ENCODE data around the gene SLC12A7.

The SLC12A7 gene

GRCh38 chr5:1007221-1007680, 104.6 kb downstream of the SLC12A7 start:
- no peak for TF ChIP-seq CTCF (IDR thresholded peaks at IDR 0.05)

GRCh38 chr5:1006656-1007071, 105.2 kb downstream of the SLC12A7 start:
- no peak for TF ChIP-seq CTCF (IDR thresholded peaks at IDR 0.05)

- no peak for TF ChIP-seq CTCF (IDR thresholded peaks at IDR 0.05)
These were observed 105.8 kb downstream of the SLC12A7 start for GRCh38 chr5:1005904-1006655.

- no peak for TF ChIP-seq CTCF (IDR thresholded peaks at IDR 0.05)
These were observed 106.5 kb downstream of the SLC12A7 start for GRCh38 chr5:1005249-1005851.

GRCh38 chr5:1004461-1005248, 107.2 kb downstream of the SLC12A7 start:
- peak; percentile 78 for TF ChIP-seq CTCF (IDR thresholded peaks at IDR 0.05)

GRCh38 chr5:1003296-1003937, 108.4 kb downstream of the SLC12A7 start:
- TF ChIP-seq CTCF (IDR thresholded peaks at IDR 0.05): no peak

- no peak for TF ChIP-seq CTCF (IDR thresholded peaks at IDR 0.05)
These were observed 109.0 kb downstream of the SLC12A7 start for GRCh38 chr5:1002836-1003235.
